GM12864 (cell line): Measurements from ENCODE around the gene MMP20.

Experiments used
- DNase-seq: peaks from one replicate; pipeline ENCODE4 v3.0.0-alpha.2; 2011; ENCODE audit warnings: low read depth
- H3K4me3 ChIP-seq: 2 replicates; pipeline ENCODE4 v1.5.1; 2011; ENCODE audit warnings: mild to moderate bottlenecking, low read depth, low read length, control low read depth
- CTCF ChIP-seq: IDR thresholded peaks from 2 replicates; pipeline ENCODE4 v1.5.1; 2011; ENCODE audit warnings: low read depth, mild to moderate bottlenecking, moderate library complexity, low read length, control low read depth, inconsistent platforms; ENCODE audit errors: missing control alignments

Gene MMP20

GRCh38 chr11:102566112-102566511 lies 59.0 kb downstream of the MMP20 start:
- DNase-seq: no peak
- no peak for TF ChIP-seq CTCF
- H3K4me3 ChIP-seq: no peak overlapping the region

- no peak overlapping the region for H3K4me3 ChIP-seq
- no peak for DNase-seq
- no peak for TF ChIP-seq CTCF
Measured at GRCh38 chr11:102564110-102564509, 61.0 kb downstream of the MMP20 start.

- H3K4me3 ChIP-seq: no peak overlapping the region
- TF ChIP-seq CTCF: no peak
- no peak for DNase-seq
Measured at GRCh38 chr11:102561636-102562035, 63.5 kb downstream of the MMP20 start.

- TF ChIP-seq CTCF: no peak
- DNase-seq: peak; percentile 71
- peak overlapping the region; percentile 17; the same call in 1 of the 2 replicates for H3K4me3 ChIP-seq
Measured at GRCh38 chr11:102560555-102561011, 64.5 kb downstream of the MMP20 start.

GRCh38 chr11:102559839-102560238 lies 65.3 kb downstream of the MMP20 start:
- DNase-seq: no peak
- no peak overlapping the region for H3K4me3 ChIP-seq
- no peak for TF ChIP-seq CTCF

- no peak for DNase-seq
- no peak for TF ChIP-seq CTCF
- H3K4me3 ChIP-seq: no peak overlapping the region
Measured at GRCh38 chr11:102555091-102555490, 70.0 kb downstream of the MMP20 start.

- DNase-seq: no peak
Measured at GRCh38 chr11:102553835-102554282, 71.3 kb downstream of the MMP20 start.

More at GRCh38 chr11:102553835-102554282, 71.3 kb downstream of the MMP20 start:
- no peak overlapping the region for H3K4me3 ChIP-seq
- no peak for TF ChIP-seq CTCF
